Fibroblast of lung (primary cell): ENCODE measurements around the gene PGC.

Source experiments
- EZH2 ChIP-seq: IDR thresholded peaks from 2 replicates; pipeline ENCODE4 v1.5.1; 2012; ENCODE audit warnings: low read length, control low read depth, mild to moderate bottlenecking; ENCODE audit errors: missing control alignments
- TF ChIP-seq, protein P1 (sequence below), 2 donors: IDR thresholded peaks in 1 of 2; conservative IDR thresholded peaks in 1 of 2; 1 replicate in 1 of 2; 2 replicates in 1 of 2; pipeline ENCODE4 v1.5.1; 2011 to 2012; ENCODE audit warnings: low read length in 2 of 2, control low read depth in 1 of 2, inconsistent platforms in 1 of 2, low read depth in 1 of 2, mild to moderate bottlenecking in 1 of 2

DNA sequence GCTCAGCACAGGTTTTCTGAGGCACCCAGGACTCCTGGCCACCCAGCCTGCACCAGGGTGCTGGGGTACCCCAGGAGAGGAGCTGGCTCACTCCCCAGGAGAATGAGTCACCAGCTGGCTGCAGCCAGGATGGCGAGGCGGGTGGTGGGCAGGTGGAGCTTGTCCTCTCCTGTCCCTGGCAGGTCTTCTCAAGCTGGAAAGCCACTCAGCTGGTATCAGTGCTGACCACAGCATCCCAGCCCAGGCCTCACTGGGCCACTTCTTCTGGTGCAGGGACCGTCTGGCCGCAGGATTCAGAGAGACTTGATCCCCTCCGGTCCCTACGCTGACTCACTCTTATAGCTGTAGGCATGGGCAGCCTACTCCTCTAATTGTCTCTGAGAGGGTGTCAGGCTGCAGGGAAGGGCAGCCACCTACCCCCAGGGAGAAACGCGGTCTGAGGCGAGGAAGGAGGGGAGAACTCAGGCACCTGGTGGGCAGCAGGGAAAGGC, 34.0 kb downstream of the PGC start:
- TF ChIP-seq, protein P1, sequence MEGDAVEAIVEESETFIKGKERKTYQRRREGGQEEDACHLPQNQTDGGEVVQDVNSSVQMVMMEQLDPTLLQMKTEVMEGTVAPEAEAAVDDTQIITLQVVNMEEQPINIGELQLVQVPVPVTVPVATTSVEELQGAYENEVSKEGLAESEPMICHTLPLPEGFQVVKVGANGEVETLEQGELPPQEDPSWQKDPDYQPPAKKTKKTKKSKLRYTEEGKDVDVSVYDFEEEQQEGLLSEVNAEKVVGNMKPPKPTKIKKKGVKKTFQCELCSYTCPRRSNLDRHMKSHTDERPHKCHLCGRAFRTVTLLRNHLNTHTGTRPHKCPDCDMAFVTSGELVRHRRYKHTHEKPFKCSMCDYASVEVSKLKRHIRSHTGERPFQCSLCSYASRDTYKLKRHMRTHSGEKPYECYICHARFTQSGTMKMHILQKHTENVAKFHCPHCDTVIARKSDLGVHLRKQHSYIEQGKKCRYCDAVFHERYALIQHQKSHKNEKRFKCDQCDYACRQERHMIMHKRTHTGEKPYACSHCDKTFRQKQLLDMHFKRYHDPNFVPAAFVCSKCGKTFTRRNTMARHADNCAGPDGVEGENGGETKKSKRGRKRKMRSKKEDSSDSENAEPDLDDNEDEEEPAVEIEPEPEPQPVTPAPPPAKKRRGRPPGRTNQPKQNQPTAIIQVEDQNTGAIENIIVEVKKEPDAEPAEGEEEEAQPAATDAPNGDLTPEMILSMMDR (conservative IDR thresholded peaks at IDR 0.05 in 1 of 2, IDR thresholded peaks at IDR 0.05 in 1 of 2; ENCODE audit: low read depth in 1 of 2, low read length in 2 of 2), result no peak
- TF ChIP-seq EZH2, result no peak
